DOHH2 (cell line): ENCODE results near the gene LAMA2.

Source experiments
- CTCF ChIP-seq: fragments of 200-600 bp; sonication (generic); IDR thresholded peaks from one replicate; pipeline ENCODE4 v1.5.1; 2014; ENCODE audit warnings: antibody characterized with exemption, mild to moderate bottlenecking, low read depth, low read length; ENCODE audit not compliant: poor library complexity, severe bottlenecking
- EZH2phosphoT487 ChIP-seq: fragments of 200-600 bp; sonication (generic); IDR thresholded peaks from 2 replicates; pipeline ENCODE4 v1.6.1; 2017; ENCODE audit warnings: borderline replicate concordance, mild to moderate bottlenecking, antibody characterized with exemption, low read length, moderate library complexity, mixed read lengths

GRCh38 chr6:129099696-129100095 lies 216.8 kb downstream of the LAMA2 start:
- no peak for TF ChIP-seq CTCF
- no peak for TF ChIP-seq EZH2phosphoT487
